ENCODE measurements around the gene NTRK3. TPM values are rescaled to one million over a fixed set of nuclear protein-coding genes. Genes with fewer than 3 reads are reported as not detected.

NTRK3 gene
- total RNA-seq, 1 experiment from 2014 or later, result not detected

DNA sequence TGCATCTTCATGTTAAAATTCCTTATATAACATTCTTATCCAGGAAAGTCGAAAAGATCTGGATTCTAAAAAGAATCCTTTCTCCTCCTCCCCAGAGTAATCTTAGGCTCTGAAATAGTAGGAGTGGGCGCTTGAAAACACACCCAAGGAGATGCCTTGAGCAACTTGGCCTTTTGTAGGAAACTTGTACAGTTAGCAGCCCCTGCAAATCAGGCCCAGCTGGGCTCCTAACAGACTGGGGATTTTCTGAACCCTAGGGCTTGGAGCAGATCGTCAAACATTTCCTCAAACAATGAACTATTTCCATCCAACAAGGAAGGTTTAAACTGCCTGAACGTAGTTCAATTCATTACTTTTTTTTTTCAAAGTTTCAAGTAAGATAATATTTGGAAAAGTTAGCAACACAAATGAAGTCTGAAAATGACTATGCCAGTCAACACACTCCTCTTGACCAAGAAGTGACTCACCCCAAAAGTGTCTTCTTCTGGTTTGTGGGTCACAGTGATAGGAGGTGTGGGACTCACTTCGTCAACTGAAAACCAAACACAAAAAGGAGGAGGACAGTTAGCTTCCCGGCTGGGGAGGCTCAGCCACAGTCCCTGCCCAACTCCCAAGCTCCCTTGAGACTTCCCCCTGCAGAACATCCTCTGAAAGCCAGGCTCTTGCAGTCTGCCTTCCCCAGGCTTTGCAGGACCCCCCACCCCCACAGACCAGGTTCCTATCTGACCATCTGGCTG, 129.7 kb downstream of the NTRK3 start:
- no TSS peak for BruUV-seq (replicated peaks)
- no peaks in the 10 kb centered on the region for H3K4me1 ChIP-seq
- Mint-ChIP-seq H3K4me1 (ENCODE audit: low read depth, unreplicated experiment) (no peaks in the 10 kb centered on the region), H3K4me3 (ENCODE audit: unreplicated experiment) (no peak overlapping the region), H3K27me3 (ENCODE audit: insufficient read depth, unreplicated experiment) (peaks cover 19% of the 10 kb centered on the region), H3K27ac (ENCODE audit: unreplicated experiment) (no peak overlapping the region), H3K9me3 (ENCODE audit: unreplicated experiment) (no peaks in the 10 kb centered on the region), H3K36me3 (ENCODE audit: insufficient read depth, unreplicated experiment) (no peaks in the 10 kb centered on the region)
- H3K27me3 ChIP-seq (replicated peaks; ENCODE audit: control insufficient read depth, insufficient read depth, low read length), result no peaks in the 10 kb centered on the region; the same call in 1 of the 2 replicates
- POLR2A ChIA-PET, result no interaction called here
- TF ChIP-seq, protein P1, sequence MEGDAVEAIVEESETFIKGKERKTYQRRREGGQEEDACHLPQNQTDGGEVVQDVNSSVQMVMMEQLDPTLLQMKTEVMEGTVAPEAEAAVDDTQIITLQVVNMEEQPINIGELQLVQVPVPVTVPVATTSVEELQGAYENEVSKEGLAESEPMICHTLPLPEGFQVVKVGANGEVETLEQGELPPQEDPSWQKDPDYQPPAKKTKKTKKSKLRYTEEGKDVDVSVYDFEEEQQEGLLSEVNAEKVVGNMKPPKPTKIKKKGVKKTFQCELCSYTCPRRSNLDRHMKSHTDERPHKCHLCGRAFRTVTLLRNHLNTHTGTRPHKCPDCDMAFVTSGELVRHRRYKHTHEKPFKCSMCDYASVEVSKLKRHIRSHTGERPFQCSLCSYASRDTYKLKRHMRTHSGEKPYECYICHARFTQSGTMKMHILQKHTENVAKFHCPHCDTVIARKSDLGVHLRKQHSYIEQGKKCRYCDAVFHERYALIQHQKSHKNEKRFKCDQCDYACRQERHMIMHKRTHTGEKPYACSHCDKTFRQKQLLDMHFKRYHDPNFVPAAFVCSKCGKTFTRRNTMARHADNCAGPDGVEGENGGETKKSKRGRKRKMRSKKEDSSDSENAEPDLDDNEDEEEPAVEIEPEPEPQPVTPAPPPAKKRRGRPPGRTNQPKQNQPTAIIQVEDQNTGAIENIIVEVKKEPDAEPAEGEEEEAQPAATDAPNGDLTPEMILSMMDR (IDR thresholded peaks at IDR 0.05; ENCODE audit: insufficient read depth in 1 of 2, low read depth in 1 of 2, low read length in 1 of 2, severe bottlenecking in 1 of 2, unreplicated experiment in 1 of 2), result no peak
- H3K4me3 ChIP-seq (ENCODE audit: low read depth, low read length), result no peak overlapping the region
- no peak for DNase-seq
- no peaks in the 10 kb centered on the region for H3K36me3 ChIP-seq (ENCODE audit: control insufficient read depth, insufficient read depth, low read length)
- intact Hi-C loops (cut with micrococcal nuclease; ENCODE audit: unreplicated experiment), result no loop called here
- no peaks in the 10 kb centered on the region for H3K9me3 ChIP-seq
- CTCF ChIA-PET, result no interaction called here

DNA sequence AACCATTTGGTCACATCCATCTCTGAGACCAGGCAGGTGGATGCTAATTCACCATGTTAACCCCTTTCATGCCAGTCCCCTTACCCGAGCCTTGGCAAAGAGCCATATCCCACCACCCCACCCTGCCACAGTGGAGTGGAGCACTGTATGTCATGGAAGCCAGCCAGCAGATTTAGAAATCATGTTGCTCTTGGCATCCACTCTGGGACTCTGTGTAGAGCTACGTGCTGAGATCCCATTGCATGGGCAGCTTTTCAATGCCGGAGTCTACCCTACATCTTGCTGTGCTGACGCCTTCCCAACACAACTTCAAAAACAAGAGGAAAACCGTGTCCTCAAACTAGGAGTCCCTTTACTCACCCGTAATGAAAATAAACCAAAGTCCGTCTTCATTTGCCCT, 131.0 kb downstream of the NTRK3 start:
- Histone ChIP-seq H3K9me3 (no peaks in the 10 kb centered on the region), H3K36me3 (ENCODE audit: control insufficient read depth, insufficient read depth, low read length) (no peaks in the 10 kb centered on the region), H3K4me1 (no peaks in the 10 kb centered on the region), H3K27me3 (replicated peaks; ENCODE audit: control insufficient read depth, insufficient read depth, low read length) (no peaks in the 10 kb centered on the region; the same call in 1 of the 2 replicates), H3K4me3 (ENCODE audit: low read depth, low read length) (no peak overlapping the region)
- Mint-ChIP-seq H3K36me3 (ENCODE audit: insufficient read depth, unreplicated experiment) (no peaks in the 10 kb centered on the region), H3K9me3 (ENCODE audit: unreplicated experiment) (no peaks in the 10 kb centered on the region), H3K27me3 (ENCODE audit: insufficient read depth, unreplicated experiment) (peaks cover 17% of the 10 kb centered on the region), H3K27ac (ENCODE audit: unreplicated experiment) (no peak overlapping the region), H3K4me1 (ENCODE audit: low read depth, unreplicated experiment) (no peaks in the 10 kb centered on the region), H3K4me3 (ENCODE audit: unreplicated experiment) (no peak overlapping the region)
- POLR2A ChIA-PET, result no interaction called here
- CTCF ChIA-PET, result no interaction called here
- intact Hi-C loops (cut with micrococcal nuclease; ENCODE audit: unreplicated experiment), result no loop called here
- DNase-seq, result no peak
- no TSS peak for BruUV-seq (replicated peaks)
- TF ChIP-seq, protein P1 (IDR thresholded peaks at IDR 0.05; ENCODE audit: insufficient read depth in 1 of 2, low read depth in 1 of 2, low read length in 1 of 2, severe bottlenecking in 1 of 2, unreplicated experiment in 1 of 2), result no peak

DNA sequence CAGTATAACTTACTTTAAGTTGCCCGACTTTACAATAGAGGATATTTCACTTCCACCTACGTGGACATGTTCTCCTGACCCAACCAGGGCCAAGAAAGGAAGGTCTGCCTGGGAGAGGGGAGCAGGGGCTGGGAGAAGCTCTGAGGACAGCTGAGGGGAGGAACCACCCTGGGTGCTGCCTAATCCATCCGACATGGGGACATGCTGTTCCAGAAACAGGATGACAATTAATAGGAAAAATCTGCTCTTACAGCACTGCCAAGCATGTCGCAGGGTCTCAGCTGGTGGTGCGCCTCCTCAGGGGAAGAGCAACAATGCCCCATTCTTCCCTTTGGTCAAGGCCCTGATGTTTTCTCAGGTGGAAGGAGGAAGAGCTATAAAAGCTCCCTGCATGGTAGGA, 132.3 kb downstream of the NTRK3 start:
- Mint-ChIP-seq H3K4me1 (ENCODE audit: low read depth, unreplicated experiment) (no peaks in the 10 kb centered on the region), H3K9me3 (ENCODE audit: unreplicated experiment) (no peaks in the 10 kb centered on the region), H3K4me3 (ENCODE audit: unreplicated experiment) (no peak overlapping the region), H3K27me3 (ENCODE audit: insufficient read depth, unreplicated experiment) (peaks cover 22% of the 10 kb centered on the region), H3K36me3 (ENCODE audit: insufficient read depth, unreplicated experiment) (no peaks in the 10 kb centered on the region), H3K27ac (ENCODE audit: unreplicated experiment) (no peak overlapping the region)
- intact Hi-C loops (cut with micrococcal nuclease; ENCODE audit: unreplicated experiment), result no loop called here
- no peak overlapping the region for H3K4me3 ChIP-seq (ENCODE audit: low read depth, low read length)
- no peaks in the 10 kb centered on the region for H3K9me3 ChIP-seq
- DNase-seq, result no peak
- ChIA-PET POLR2A (no interaction called here), CTCF (no interaction called here)
- BruUV-seq (replicated peaks), result no TSS peak
- no peaks in the 10 kb centered on the region for H3K4me1 ChIP-seq
- TF ChIP-seq, protein P1 (IDR thresholded peaks at IDR 0.05; ENCODE audit: insufficient read depth in 1 of 2, low read depth in 1 of 2, low read length in 1 of 2, severe bottlenecking in 1 of 2, unreplicated experiment in 1 of 2), result no peak
- no peaks in the 10 kb centered on the region; the same call in 1 of the 2 replicates for H3K27me3 ChIP-seq (replicated peaks; ENCODE audit: control insufficient read depth, insufficient read depth, low read length)
- no peaks in the 10 kb centered on the region for H3K36me3 ChIP-seq (ENCODE audit: control insufficient read depth, insufficient read depth, low read length)

Measured in Caco-2 (cell line).